Nephron (organoid): ENCODE results near the gene RINL.
A peak's percentile ranks its signal among the peaks of the same experiment; 100 is the strongest.

ENCODE experiments used
- H3K27ac Mint-ChIP-seq, 3 experiments: 2 replicates each; pipeline ENCODE4 v1.8.0; 2020; ENCODE audit warnings: mixed read lengths in 3 of 3, mild to moderate bottlenecking in 2 of 3, moderate library complexity in 1 of 3
- H3K27me3 Mint-ChIP-seq: 2 replicates; pipeline ENCODE4 v1.8.0; 2021; ENCODE audit warnings: low read depth, mild to moderate bottlenecking, moderate library complexity, mixed read lengths
- H3K36me3 Mint-ChIP-seq: 2 replicates; pipeline ENCODE4 v1.8.0; 2020; ENCODE audit warnings: low read depth, mixed read lengths
- H3K4me1 Mint-ChIP-seq: 2 replicates; pipeline ENCODE4 v1.8.0; 2020; ENCODE audit warnings: mixed read lengths
- H3K4me3 Mint-ChIP-seq, 3 experiments: 2 replicates each; pipeline ENCODE4 v1.8.0; 2020; ENCODE audit warnings: mild to moderate bottlenecking in 3 of 3, mixed read lengths in 3 of 3, moderate library complexity in 2 of 3
- H3K9me3 Mint-ChIP-seq: 2 replicates; pipeline ENCODE4 v1.8.0; 2020; ENCODE audit warnings: mixed read lengths
- CTCF ChIP-seq, 3 experiments: fragments of 200-600 bp; sonication (generic); IDR thresholded peaks; one replicate each; pipeline ENCODE4 v1.5.0; 2021; ENCODE audit warnings: antibody characterized with exemption in 3 of 3; ENCODE audit not compliant: unreplicated experiment in 3 of 3

RINL gene

GRCh38 chr19:38846097-38846496, 32.0 kb downstream of the RINL start:
- H3K27me3 Mint-ChIP-seq = peaks cover 4% of the 10 kb centered on the region

GRCh38 chr19:38845374-38846024, 32.6 kb downstream of the RINL start:
- Mint-ChIP-seq H3K4me1 (peaks cover 63% of the 10 kb centered on the region), H3K9me3 (no peaks in the 10 kb centered on the region), H3K27me3 (peaks cover 4% of the 10 kb centered on the region), H3K36me3 (peaks cover 79% of the 10 kb centered on the region), H3K4me3 (peak overlapping the region; percentile 2 to 70 (median 31)), H3K27ac (peak overlapping the region; percentile 2 to 62 (median 49))
- no peak for TF ChIP-seq CTCF (IDR thresholded peaks at IDR 0.05; ENCODE audit: unreplicated experiment in 3 of 3)

More at GRCh38 chr19:38846097-38846496, 32.0 kb downstream of the RINL start:
- Mint-ChIP-seq H3K4me1 (peaks cover 57% of the 10 kb centered on the region), H3K36me3 (peaks cover 73% of the 10 kb centered on the region), H3K9me3 (no peaks in the 10 kb centered on the region), H3K4me3 (peak overlapping the region; percentile 25 to 70 (median 42)), H3K27ac (peak overlapping the region in 1 of 3 experiments; percentile 62)
- no peak for TF ChIP-seq CTCF (IDR thresholded peaks at IDR 0.05; ENCODE audit: unreplicated experiment in 3 of 3)

- Mint-ChIP-seq H3K4me3 (peak overlapping the region in 1 of 3 experiments; percentile 34), H3K27ac (peak overlapping the region in 1 of 3 experiments; percentile 27), H3K9me3 (no peaks in the 10 kb centered on the region), H3K36me3 (peaks cover 88% of the 10 kb centered on the region), H3K4me1 (peaks cover 64% of the 10 kb centered on the region), H3K27me3 (peaks cover 3% of the 10 kb centered on the region)
- TF ChIP-seq CTCF (IDR thresholded peaks at IDR 0.05; ENCODE audit: unreplicated experiment in 3 of 3) = no peak
Measured at GRCh38 chr19:38844093-38844686, 33.9 kb downstream of the RINL start.

GRCh38 chr19:38843175-38843758, 34.8 kb downstream of the RINL start:
- peaks cover 55% of the 10 kb centered on the region for H3K4me1 Mint-ChIP-seq
- no peaks in the 10 kb centered on the region for H3K9me3 Mint-ChIP-seq
- H3K27me3 Mint-ChIP-seq = no peaks in the 10 kb centered on the region
- no peak for TF ChIP-seq CTCF (IDR thresholded peaks at IDR 0.05; ENCODE audit: unreplicated experiment in 3 of 3)
- H3K36me3 Mint-ChIP-seq = peaks cover 90% of the 10 kb centered on the region
- peak overlapping the region in 1 of 3 experiments; percentile 29 for H3K4me3 Mint-ChIP-seq
- peak overlapping the region in 1 of 3 experiments; percentile 37 for H3K27ac Mint-ChIP-seq

- H3K9me3 Mint-ChIP-seq = no peaks in the 10 kb centered on the region
- H3K27me3 Mint-ChIP-seq = no peaks in the 10 kb centered on the region
- peaks cover 88% of the 10 kb centered on the region for H3K36me3 Mint-ChIP-seq
- TF ChIP-seq CTCF (IDR thresholded peaks at IDR 0.05; ENCODE audit: unreplicated experiment in 3 of 3) = no peak
- H3K4me1 Mint-ChIP-seq = peaks cover 49% of the 10 kb centered on the region
- H3K27ac Mint-ChIP-seq = peak overlapping the region in 2 of 3 experiments; percentile 37 to 46
- no peak overlapping the region for H3K4me3 Mint-ChIP-seq
Measured at GRCh38 chr19:38842439-38843174, 35.5 kb downstream of the RINL start.
